ENCODE measurements around the gene NRDE2. TPM values are rescaled to one million over a fixed set of nuclear protein-coding genes. Genes with fewer than 3 reads are reported as not detected.
A peak's percentile ranks its signal among the peaks of the same experiment; 100 is the strongest.

The NRDE2 gene, protein sequence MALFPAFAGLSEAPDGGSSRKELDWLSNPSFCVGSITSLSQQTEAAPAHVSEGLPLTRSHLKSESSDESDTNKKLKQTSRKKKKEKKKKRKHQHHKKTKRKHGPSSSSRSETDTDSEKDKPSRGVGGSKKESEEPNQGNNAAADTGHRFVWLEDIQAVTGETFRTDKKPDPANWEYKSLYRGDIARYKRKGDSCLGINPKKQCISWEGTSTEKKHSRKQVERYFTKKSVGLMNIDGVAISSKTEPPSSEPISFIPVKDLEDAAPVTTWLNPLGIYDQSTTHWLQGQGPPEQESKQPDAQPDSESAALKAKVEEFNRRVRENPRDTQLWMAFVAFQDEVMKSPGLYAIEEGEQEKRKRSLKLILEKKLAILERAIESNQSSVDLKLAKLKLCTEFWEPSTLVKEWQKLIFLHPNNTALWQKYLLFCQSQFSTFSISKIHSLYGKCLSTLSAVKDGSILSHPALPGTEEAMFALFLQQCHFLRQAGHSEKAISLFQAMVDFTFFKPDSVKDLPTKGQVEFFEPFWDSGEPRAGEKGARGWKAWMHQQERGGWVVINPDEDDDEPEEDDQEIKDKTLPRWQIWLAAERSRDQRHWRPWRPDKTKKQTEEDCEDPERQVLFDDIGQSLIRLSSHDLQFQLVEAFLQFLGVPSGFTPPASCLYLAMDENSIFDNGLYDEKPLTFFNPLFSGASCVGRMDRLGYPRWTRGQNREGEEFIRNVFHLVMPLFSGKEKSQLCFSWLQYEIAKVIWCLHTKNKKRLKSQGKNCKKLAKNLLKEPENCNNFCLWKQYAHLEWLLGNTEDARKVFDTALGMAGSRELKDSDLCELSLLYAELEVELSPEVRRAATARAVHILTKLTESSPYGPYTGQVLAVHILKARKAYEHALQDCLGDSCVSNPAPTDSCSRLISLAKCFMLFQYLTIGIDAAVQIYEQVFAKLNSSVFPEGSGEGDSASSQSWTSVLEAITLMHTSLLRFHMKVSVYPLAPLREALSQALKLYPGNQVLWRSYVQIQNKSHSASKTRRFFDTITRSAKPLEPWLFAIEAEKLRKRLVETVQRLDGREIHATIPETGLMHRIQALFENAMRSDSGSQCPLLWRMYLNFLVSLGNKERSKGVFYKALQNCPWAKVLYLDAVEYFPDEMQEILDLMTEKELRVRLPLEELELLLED
- 10 to 100 TPM; 14.3 to 25.6 (median 19.8) TPM for polyA plus RNA-seq (ENCODE audit: insufficient read length in 4 of 4)

DNA sequence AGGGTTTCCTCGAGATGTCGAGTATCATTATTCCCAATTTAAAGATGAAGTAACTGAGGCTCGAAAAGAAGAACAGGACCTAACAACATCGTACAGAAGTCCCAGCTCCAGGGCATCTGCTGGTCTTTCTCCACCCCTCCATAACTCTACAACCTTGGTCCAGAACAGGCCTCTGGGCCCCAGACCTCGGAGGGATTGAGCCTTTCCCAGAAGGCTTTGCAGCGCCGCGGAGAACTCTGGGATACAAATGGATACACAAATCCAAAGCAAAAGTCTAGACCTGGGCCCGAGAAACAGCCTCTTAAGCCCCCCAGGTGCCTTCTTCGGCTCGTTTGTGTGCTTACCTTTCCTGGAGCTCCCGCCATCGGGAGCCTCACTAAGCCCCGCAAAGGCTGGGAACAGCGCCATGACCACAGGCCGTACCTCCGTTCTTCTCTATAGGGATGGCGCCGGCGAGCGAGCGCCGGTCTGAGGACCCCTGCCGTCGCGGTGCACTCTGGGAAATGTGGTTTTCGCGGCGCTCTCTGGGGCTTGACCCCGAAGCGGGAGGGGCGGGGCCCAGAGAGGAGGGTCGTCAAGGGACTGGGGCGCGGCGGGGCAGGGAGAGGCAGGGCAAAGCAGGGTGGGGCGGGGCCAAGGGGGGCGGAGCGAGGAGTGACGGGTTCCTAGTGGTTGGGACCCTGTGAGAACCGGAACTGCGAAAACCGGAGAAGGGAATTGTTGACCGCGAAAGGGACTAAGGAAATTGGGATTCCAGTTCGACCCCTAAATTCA is at the start of gene NRDE2:
Gene NRDE2 (minus strand): TSS at position 445 of the 774 bp plus-strand sequence. CDS start 37 bp downstream, at position 408.
- DNase-seq (ENCODE audit: low read depth in 4 of 4, low spot score in 3 of 4), result peak; percentile 90 to 96 (median 93)

DNA sequence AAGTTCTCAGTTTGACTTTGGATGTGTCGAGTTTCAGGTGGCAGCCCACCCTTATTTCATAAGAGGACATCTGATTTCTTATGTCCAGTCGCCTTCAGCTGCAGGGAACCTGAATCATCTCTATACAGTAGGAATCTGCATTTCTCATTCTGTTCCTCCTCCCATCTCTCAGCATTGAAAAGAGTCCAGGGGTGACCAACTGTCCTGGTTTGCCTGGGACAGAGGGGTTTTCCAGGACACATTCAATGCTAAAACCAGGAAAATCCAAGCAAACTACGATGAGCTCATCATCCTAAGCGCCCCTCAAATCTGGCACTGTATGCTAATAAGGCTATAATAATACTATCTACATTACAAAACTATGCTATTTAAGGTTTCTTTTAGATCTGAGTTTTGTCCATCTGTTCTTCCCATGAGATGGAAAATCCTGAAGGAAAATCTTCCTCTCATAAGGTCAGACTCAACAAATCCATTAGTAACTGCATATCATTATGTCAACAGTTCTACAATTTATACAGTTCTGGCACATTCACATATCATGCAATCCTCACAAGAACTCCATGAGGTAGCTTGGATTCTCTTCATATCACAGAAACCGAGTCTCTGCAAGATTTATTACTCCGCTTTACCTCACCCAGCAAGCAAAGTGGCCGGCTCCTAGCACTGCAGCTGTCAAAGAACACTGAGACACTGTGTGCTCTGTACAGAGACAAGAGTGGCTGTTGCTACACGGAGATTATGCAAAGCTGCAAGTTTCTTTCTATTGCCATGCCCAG is 49.5 kb upstream of the NRDE2 start:
- DNase-seq (ENCODE audit: low read depth in 4 of 4, low spot score in 3 of 4), result no peak

DNA sequence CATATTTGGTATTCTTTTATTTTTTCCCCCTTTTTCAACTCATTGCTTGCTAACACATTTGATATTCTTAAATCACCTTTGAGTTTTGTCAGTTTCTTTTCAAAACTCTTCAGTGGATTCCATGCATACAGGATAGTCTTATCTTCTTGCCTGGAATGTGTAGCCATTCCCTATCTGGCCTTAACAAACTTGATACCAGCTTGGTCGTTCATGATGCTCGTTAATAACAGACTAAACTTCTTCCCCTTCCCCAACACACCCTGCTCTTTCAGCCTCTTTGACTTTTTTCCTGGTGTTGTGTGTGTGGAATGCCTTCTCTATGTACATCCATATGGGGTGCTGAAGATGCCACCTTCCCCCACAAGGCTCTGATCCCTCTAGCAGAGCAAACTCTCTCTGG is 47.4 kb upstream of the NRDE2 start:
- no peak for DNase-seq (ENCODE audit: low read depth in 4 of 4, low spot score in 3 of 4)

DNA sequence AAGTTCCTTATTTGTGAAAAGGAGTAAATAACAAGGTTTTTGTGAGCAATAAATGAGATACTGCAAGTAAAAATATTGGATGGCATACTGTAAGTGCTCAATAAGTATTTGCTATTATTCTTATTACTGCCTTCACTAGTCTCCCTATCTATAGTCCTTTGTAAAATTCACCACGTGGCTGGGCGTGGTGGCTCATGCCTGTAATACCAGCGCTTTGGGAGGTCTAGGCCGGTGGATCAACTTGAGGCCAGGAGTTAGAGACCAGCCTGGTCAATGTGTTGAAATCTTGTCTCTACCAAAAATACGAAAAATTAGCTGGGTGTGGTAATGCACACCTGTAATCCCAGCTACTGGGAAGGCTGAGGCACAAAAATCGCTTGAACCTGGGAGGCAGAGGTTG is 46.5 kb upstream of the NRDE2 start:
- DNase-seq (ENCODE audit: low read depth in 4 of 4, low spot score in 3 of 4), result no peak

DNA sequence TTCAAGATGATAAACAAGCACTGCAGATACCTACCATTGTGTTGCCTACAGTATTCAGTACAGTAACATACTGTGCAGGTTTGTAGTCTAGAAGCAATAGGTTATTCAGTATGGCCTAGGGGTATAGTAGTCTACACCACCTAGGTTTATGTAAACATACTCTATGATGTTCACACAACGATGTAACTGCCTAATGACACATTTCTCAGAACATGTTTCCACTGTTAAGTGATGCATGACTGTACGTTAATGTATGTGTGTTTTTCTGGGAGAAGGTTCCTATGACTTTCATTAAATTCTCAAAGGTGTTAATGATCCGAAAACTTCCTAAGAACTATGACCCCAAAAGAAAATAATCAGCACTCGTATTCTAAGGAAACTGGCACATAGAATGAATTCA is 44.2 kb upstream of the NRDE2 start:
- no peak for DNase-seq (ENCODE audit: low read depth in 4 of 4, low spot score in 3 of 4)

DNA sequence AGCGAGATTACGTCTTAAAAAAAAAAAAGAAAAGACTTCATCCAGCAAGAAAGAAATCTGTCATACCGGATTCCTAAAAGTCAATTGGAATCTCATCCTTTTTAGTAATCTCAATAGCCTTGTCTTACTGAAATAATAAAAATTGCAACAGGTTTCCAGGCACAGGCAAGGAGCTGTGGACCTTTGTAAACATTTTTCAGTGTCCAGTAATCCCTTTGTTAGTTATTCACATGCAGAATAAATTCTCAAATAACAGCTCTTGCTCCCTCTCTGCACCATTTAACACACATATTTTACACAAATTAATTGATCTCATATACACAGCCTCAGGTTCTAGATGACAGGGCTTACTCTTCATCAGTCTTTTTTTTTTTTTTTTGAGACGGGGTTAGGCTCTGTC is 43.1 kb upstream of the NRDE2 start:
- DNase-seq (ENCODE audit: low read depth in 4 of 4, low spot score in 3 of 4), result no peak

DNA sequence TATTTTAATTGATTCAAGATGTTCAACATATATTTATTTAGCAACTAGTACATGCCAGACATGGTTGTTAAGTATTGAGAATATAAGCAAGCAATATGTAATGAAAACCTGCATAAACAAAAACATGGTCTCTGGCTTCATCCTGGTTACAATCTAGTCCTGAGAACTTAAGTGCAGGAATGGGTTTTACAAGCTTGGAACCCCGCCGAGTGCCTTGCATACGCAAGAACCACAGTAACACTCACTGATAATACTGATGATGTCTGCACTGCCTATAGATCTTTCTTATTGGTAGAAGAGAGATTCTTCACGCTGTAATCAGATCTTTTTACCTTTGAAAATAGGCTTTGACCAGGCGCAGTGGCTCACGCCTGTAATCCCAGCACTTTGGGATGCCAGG is 42.1 kb upstream of the NRDE2 start:
- DNase-seq (ENCODE audit: low read depth in 4 of 4, low spot score in 3 of 4), result no peak

DNA sequence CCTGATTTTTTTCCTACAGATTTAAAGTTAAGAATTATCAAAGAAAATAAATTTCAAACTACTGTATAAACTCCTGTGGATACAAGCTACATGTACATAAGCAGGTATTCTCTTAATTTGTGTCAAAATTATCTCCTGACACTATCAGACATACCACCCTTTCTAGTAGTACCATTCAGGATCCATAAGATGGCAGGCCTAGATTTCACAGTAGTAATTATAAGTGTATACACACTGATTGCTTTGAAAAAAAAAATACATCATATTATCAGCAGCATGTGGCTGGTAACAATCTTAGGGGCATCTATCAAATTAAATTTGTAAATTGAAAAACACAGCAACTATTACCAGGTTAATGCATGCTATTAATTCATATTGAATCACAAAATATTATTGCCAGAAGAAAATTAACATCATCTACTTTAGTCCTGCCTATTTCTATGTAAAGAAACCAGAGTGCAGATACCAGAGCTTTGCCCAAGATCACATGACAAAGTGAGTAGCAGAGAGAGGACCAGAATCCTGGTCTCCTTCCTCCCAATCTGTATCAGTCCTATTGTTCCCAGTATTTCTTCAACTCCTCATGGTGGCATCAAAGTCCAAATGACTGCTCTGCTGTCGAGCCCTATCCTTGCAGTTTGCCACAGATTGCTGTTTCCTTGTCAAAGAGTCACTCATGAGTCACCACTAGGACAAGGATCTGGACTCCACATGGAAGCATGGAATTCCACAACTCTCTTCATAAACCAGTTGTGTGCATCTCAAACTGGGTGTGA is 37.4 kb upstream of the NRDE2 start:
- DNase-seq (ENCODE audit: low read depth in 4 of 4, low spot score in 3 of 4), result no peak

DNA sequence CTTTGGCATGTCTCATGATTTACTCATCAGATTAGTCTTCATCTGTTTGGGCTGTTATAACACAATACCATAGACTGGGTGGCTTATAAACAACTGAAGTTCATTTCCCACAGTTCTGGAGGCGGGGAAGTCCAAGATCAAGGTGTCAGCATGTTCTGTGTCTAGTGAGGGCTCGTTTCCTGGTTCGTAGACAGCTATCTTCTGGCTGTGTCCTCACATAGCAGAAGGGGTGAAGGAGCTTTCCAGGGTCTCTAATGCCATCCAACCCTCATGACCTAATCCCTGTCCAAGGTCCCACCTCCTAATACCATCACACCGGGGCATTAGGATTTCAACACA is 30.8 kb upstream of the NRDE2 start:
- DNase-seq (ENCODE audit: low read depth in 4 of 4, low spot score in 3 of 4), result no peak

DNA sequence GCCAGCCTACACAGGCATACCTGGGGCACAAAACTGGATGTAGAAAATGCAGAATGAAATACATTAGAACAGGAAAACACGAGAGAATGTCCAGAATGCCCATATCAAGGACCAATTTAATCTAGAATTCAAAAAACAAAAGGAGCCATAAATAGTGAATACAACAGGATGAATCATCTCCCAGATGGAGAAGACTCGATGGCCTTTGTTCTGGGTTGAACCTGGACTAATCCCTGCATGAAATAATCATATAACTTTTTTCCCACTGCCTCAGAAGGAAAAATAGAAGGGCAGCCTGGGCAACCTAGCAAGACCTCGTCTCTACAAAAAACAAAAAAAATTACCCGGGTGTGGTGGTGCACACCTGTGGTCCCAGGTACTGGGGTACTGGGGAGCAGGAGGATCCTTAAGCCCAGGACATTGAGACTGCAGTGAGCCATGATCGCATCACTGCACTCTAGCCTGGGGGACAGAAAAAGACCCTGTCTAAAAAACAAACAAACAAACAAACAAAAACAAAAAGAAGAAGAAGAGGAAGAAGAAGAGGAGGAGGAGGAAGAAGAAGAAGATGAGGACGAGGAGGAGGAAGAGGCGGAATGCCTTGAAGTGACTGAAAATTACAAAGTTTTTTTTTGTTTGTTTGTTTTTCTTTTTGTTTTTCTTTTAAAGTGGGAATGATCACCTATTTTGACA is 30.3 kb upstream of the NRDE2 start:
- no peak for DNase-seq (ENCODE audit: low read depth in 4 of 4, low spot score in 3 of 4)

DNA sequence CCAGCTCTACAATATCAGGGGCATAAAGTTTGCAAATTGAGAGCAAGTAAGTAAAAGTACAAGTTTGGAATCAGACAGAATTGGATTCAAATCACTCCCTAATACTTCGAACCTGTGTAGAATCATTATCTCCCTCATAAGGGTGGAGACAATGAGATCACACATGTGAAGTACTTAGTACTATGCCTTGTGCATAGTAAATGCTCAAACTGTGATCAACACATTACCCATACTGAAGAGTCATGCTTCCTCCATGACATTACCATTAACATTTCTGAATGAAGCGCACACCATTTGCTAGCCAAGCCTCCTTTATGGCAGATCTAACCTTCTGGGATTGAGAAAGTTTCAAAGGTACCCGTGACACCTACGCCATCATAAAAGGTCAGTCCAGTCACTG is 26.6 kb upstream of the NRDE2 start:
- DNase-seq (ENCODE audit: low read depth in 4 of 4, low spot score in 3 of 4), result no peak

DNA sequence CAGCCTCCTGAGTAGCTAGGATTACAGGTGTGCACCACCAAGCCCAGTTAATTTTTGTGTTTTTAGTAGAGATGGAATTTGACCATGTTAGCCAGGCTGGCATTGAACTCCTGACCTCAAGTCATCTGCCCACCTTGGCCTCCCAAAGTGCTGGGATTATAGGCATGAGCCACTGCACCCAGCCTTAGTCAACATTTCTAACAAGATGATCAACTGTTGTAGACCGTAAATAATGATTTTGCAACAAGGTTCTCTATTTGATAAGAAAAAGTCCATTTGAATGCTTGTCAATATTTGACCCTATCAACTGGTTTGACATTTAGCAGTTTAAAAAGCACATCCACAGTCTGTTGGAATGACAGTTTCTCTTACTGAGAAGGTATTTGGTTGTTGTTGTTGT is 25.2 kb upstream of the NRDE2 start:
- DNase-seq (ENCODE audit: low read depth in 4 of 4, low spot score in 3 of 4), result no peak

DNA sequence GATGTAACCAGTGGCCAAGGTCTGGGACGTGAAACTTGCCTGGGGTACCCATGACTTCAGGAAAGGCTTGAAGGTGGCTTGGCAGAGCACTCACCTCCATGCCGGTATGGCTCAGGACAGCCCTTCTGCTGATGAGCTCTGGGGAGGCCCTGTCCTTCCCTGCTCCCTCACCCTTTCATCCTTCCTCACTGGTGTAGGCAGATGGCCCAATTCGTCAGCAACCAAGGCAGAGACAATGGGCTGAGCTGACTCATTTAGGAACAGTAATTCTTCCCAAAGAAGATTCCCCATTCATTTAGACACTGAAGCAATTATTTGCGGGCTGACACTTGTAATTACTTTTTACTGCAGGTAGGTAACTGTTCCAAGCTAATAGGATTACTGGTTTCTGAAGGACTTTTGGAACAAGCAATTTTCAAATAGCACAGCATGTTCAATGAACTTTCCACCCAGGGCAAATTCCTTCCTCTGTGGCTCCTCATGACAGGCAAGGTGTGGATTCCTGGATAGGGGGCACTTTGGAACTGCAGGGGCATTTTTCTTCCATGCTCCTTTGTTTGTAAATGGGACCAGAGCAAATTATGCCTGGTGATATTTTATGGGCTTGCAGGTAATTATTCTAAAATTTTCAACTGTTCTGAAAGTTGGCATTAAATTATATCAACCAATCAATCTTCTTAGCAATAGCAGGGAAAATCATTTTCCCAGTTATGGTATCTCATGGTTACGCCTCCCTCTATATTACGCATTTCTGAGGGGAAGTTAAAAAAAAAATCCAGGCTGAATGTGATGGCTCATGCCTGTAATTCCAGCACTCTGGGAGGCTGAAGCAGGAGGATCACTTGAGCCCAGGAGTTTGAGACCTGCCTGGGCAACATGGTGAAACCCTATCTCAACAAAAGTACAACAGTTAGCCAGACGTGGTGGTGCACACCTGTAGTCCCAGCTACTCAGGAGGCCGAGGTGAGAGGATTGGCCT is 24.1 kb upstream of the NRDE2 start:
- no peak for DNase-seq (ENCODE audit: low read depth in 4 of 4, low spot score in 3 of 4)

DNA sequence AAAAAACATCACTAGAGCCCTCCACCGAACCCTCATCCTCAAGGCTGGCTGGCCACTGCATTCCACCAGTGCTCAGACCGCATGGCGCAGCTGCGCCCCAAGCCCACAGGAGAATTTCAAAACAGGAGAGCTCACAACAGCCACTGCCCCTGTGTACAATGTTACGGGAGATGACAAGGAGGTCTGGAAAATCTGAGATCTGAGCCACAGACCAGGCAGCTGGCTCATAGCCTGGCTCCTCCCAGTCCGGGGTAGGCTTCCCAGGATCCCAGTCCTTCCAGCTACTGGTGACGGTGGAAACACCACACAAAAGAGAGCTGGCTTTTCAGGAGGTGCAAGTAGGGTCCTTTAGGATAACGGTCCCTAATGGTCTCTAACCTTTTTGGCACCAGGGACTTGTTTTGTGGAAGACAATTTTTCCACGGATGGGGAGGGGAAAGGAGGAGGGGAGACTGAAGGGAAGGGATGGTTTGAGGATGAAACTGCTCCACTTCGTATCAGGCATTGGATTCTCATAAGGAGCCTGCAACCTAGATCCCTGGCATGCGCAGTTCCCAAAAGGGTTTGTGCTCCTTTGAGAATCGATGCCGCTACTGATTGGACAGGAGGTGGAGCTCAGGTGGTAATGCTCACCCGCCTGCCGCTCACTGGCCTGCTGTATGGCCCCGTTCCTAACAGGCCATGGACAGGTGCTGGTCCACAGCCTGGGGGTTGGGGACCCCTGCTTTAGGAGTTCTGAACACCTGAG is 23.0 kb upstream of the NRDE2 start:
- no peak for DNase-seq (ENCODE audit: low read depth in 4 of 4, low spot score in 3 of 4)

DNA sequence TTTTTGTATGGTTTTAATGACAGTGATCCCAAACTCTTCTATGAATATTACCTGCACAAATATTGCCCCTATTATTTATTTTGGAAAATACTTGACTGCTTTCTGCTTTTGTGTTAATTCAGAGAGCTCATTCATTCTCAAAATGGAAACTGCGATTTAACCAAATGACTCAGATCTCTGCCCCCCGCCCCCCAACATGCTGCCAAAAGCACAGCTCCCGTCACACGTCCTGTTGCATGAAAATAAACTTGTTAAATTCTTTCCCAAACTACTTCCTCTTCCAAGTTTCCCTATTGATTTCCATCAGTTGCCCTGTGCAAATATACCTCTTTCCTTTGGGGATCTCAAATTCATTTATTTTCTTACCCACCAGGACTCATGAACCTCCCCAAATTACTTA is 18.0 kb upstream of the NRDE2 start:
- DNase-seq (ENCODE audit: low read depth in 4 of 4, low spot score in 3 of 4), result no peak

DNA sequence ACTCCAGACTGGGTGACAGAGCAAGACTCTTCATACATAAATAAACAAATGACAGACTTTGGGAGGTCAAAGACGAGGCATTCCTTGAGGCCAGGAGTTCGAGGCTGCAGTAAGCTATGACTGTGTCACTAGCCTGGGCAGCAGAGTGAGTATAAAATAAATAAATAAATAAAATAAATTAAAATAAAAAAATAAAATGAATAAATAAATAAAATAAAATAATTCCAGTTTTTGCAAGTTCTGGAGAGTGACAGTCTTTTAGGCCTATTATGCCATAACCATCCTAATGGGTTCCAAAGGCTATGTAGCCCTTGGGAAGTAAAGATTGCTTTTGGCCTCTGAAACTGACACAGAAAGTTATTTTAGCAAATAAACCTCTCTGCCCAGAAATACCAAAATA is 16.5 kb upstream of the NRDE2 start:
- no peak for DNase-seq (ENCODE audit: low read depth in 4 of 4, low spot score in 3 of 4)

DNA sequence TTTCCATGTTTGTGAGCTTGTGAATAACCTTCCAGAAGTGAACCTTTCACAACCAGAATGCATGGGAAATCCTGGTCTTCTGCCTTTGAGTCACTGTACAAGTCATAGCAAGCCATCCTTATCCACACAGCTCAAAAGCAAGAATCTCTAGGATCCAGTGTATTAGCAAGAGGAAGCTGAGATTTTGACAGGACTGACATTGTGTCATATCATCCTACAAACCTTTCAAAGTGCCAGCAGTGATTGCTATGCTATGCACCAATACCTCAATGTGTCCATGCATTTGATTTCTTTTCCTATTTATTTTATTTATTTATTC is 13.5 kb upstream of the NRDE2 start:
- no peak for DNase-seq (ENCODE audit: low read depth in 4 of 4, low spot score in 3 of 4)
